Measurements from ENCODE around the gene UBE2G1. TPM values are rescaled to one million over a fixed set of nuclear protein-coding genes. Genes with fewer than 3 reads are reported as not detected.

UBE2G1 gene
- total and polyA plus RNA-seq, 4 donors = 19.9 to 25.3 (median 21.3) TPM

DNA sequence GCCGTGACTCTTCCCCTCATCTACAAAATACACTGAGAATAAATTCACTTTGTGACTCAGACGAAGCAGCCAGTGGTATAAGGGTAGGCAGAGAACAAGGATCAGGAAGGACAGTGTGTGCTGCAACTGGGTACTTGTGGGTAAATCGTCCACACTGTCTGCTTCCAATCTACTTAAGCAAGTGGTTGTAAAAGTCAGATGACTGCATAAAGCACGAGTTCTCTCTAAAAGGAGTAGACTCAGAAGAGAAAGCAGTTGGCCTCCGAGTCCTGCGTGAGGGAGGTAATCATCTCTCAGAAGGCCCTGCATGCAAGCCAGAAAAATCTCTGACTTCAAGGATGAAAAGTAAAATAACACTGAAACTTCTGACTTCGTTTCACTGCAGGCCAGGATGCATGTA is 145.8 kb downstream of the UBE2G1 start:
- TF ChIP-seq, protein P1, sequence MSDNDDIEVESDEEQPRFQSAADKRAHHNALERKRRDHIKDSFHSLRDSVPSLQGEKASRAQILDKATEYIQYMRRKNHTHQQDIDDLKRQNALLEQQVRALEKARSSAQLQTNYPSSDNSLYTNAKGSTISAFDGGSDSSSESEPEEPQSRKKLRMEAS (IDR thresholded peaks at IDR 0.05) = no peak
- TF ChIP-seq GABPA (IDR thresholded peaks at IDR 0.05 in 1 of 2, conservative IDR thresholded peaks at IDR 0.05 in 1 of 2) = no peak
- TF ChIP-seq JUND (IDR thresholded peaks at IDR 0.05) = no peak
- TF ChIP-seq, protein P2, sequence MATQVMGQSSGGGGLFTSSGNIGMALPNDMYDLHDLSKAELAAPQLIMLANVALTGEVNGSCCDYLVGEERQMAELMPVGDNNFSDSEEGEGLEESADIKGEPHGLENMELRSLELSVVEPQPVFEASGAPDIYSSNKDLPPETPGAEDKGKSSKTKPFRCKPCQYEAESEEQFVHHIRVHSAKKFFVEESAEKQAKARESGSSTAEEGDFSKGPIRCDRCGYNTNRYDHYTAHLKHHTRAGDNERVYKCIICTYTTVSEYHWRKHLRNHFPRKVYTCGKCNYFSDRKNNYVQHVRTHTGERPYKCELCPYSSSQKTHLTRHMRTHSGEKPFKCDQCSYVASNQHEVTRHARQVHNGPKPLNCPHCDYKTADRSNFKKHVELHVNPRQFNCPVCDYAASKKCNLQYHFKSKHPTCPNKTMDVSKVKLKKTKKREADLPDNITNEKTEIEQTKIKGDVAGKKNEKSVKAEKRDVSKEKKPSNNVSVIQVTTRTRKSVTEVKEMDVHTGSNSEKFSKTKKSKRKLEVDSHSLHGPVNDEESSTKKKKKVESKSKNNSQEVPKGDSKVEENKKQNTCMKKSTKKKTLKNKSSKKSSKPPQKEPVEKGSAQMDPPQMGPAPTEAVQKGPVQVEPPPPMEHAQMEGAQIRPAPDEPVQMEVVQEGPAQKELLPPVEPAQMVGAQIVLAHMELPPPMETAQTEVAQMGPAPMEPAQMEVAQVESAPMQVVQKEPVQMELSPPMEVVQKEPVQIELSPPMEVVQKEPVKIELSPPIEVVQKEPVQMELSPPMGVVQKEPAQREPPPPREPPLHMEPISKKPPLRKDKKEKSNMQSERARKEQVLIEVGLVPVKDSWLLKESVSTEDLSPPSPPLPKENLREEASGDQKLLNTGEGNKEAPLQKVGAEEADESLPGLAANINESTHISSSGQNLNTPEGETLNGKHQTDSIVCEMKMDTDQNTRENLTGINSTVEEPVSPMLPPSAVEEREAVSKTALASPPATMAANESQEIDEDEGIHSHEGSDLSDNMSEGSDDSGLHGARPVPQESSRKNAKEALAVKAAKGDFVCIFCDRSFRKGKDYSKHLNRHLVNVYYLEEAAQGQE (IDR thresholded peaks at IDR 0.05) = no peak
- TF ChIP-seq RXRA (IDR thresholded peaks at IDR 0.05) = no peak
- H3K4me3 ChIP-seq (ENCODE audit: low read depth in 1 of 3, low read length in 3 of 3) = no peak overlapping the region
- no peak for DNase-seq (ENCODE audit: low spot score)
- H3K9ac ChIP-seq (ENCODE audit: low read depth in 1 of 2, low read length in 2 of 2) = no peak overlapping the region
- peak overlapping the region; percentile 42 to 63 for H3K27ac ChIP-seq (ENCODE audit: low read depth in 1 of 2, low read length in 2 of 2)
- WGBS = 38% methylated on average over 7 of the region's 7 CpGs
- no peaks in the 10 kb centered on the region for H3K9me3 ChIP-seq (ENCODE audit: control insufficient read depth in 4 of 4, low read length in 3 of 4)
- no peaks in the 10 kb centered on the region for H3K27me3 ChIP-seq (ENCODE audit: control insufficient read depth in 4 of 4, insufficient read depth in 4 of 4, low read length in 3 of 4)
- H3K4me1 ChIP-seq (ENCODE audit: control insufficient read depth in 4 of 4, insufficient read depth in 4 of 4, low read length in 3 of 4) = peaks cover 5 to 21% (median 11%) of the 10 kb centered on the region in 4 donors
- peaks cover 0 to 9% (median 3%) of the 10 kb centered on the region in 4 donors for H3K36me3 ChIP-seq (ENCODE audit: control insufficient read depth in 4 of 4, insufficient read depth in 3 of 4, low read depth in 1 of 4, low read length in 3 of 4)

Small RNA genes within 50 kb of the gene (small RNA-seq; reads per million reads assigned to genes)
- gene RN7SL774P = not detected

Other genes starting within 250 kb of the UBE2G1 start
- gene ZZEF1, start 223.6 kb downstream of the UBE2G1 start, total RNA-seq = 10 to 100 TPM; 20.9 to 45.9 TPM
- gene ZZEF1, start 223.6 kb downstream of the UBE2G1 start, polyA plus RNA-seq = 1 to 10 TPM; 3.5 to 7.0 TPM
- 10 to 100 TPM; 19.7 to 25.3 TPM for gene CYB5D2, start 223.5 kb downstream of the UBE2G1 start, total RNA-seq
- 10 to 100 TPM; 13.9 to 20.9 TPM for gene CYB5D2, start 223.5 kb downstream of the UBE2G1 start, polyA plus RNA-seq
- 10 to 100 TPM; 31.7 to 38.6 TPM for gene ANKFY1, start 102.7 kb downstream of the UBE2G1 start, total RNA-seq
- gene ANKFY1, start 102.7 kb downstream of the UBE2G1 start, polyA plus RNA-seq = 10 to 100 TPM in 1 of 2 donors, 1 to 10 TPM in 1; 6.8 to 12.1 TPM
- gene SPNS3, start 67.3 kb upstream of the UBE2G1 start, total RNA-seq = 1 to 10 TPM in 1 of 2 donors, under 1 TPM in 1; 0.17 to 2.3 TPM
- under 1 TPM; 0.16 to 0.32 TPM for gene SPNS3, start 67.3 kb upstream of the UBE2G1 start, polyA plus RNA-seq
- 1 to 10 TPM; 4.9 to 9.0 TPM for gene SPNS2, start 132.2 kb upstream of the UBE2G1 start, total RNA-seq
- gene SPNS2, start 132.2 kb upstream of the UBE2G1 start, polyA plus RNA-seq = 1 to 10 TPM; 4.0 to 5.6 TPM
- 10 to 100 TPM; 20.5 to 23.3 TPM for gene MYBBP1A, start 188.7 kb upstream of the UBE2G1 start, total RNA-seq
- 10 to 100 TPM; 12.2 to 19.6 TPM for gene MYBBP1A, start 188.7 kb upstream of the UBE2G1 start, polyA plus RNA-seq
- 1 to 10 TPM in 1 of 2 donors, under 1 TPM in 1; 0.19 to 1.1 TPM for gene GGT6, start 193.9 kb upstream of the UBE2G1 start, total RNA-seq
- under 1 TPM; 0.43 to 0.64 TPM for gene GGT6, start 193.9 kb upstream of the UBE2G1 start, polyA plus RNA-seq
- gene SMTNL2, start 217.9 kb upstream of the UBE2G1 start, total RNA-seq = not detected
- gene SMTNL2, start 217.9 kb upstream of the UBE2G1 start, polyA plus RNA-seq = under 1 TPM; 0.13 to 0.29 TPM

Data from liver (tissue), 10 donors.